Uterus (tissue), 2 donors: ENCODE measurements around the gene MRPL34.

Experiments used
- POLR2A ChIP-seq, 2 donors: fragments of 450-650 bp; IDR thresholded peaks; one replicate each; pipeline ENCODE4 v1.6.1; 2016; ENCODE audit warnings: antibody characterized with exemption in 2 of 2, mild to moderate bottlenecking in 1 of 2, moderate library complexity in 1 of 2
- TF ChIP-seq, protein P1 (sequence below), 4 experiments: fragments of 200-600 bp in 2 of 4; fragments of 450-650 bp in 2 of 4; sonication (generic) in 2 of 4; IDR thresholded peaks; one replicate each; pipeline ENCODE4 v1.5.1; 2016 to 2019; ENCODE audit warnings: antibody characterized with exemption in 4 of 4, mild to moderate bottlenecking in 2 of 4, moderate library complexity in 1 of 4

DNA sequence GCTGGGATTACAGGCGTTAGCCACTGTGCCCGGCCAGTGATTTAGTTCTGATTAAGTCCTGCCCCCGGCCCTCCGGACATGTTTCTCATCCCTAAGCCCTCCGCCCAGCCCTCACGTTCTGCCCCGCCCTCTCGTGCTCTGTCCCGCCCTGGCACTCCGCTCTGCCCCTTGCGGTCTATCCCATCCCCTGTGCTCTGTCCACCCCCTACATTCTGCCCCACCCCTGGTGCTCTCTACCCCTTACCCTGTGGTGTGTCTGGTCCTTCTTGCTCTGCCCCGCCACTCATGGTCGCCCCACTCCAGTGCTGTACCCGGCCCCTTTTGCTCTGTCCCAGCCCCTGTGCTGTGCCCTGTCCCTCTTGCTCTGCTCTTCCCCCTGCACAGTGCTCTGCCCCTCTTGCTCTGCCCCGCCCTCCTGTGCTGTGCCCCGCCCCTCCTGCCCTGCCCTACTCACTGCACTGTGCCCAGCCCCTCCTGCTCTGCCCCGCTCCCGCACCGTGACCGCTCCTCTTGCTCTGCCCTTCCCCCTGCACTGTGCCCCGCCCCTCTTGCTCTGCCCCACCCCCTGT is 34.7 kb downstream of the MRPL34 start:
- TF ChIP-seq, protein P1, sequence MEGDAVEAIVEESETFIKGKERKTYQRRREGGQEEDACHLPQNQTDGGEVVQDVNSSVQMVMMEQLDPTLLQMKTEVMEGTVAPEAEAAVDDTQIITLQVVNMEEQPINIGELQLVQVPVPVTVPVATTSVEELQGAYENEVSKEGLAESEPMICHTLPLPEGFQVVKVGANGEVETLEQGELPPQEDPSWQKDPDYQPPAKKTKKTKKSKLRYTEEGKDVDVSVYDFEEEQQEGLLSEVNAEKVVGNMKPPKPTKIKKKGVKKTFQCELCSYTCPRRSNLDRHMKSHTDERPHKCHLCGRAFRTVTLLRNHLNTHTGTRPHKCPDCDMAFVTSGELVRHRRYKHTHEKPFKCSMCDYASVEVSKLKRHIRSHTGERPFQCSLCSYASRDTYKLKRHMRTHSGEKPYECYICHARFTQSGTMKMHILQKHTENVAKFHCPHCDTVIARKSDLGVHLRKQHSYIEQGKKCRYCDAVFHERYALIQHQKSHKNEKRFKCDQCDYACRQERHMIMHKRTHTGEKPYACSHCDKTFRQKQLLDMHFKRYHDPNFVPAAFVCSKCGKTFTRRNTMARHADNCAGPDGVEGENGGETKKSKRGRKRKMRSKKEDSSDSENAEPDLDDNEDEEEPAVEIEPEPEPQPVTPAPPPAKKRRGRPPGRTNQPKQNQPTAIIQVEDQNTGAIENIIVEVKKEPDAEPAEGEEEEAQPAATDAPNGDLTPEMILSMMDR (IDR thresholded peaks at IDR 0.05): no peak
- no peak for TF ChIP-seq POLR2A (IDR thresholded peaks at IDR 0.05)
